Endometrial microvascular endothelial cells (primary cell): ENCODE data around the gene PLCZ1. TPM values are rescaled to one million over a fixed set of nuclear protein-coding genes. Genes with fewer than 3 reads are reported as not detected.

ENCODE experiments used
- in situ Hi-C: cut with HindIII; loops from 2 replicates; pipeline ENCODE4 v1.10.0; 2017; ENCODE audit warnings: low sequenced_read_pairs, low pct_unique_long_range_greater_than_20kb; ENCODE audit errors: inconsistent ontology term
- total RNA-seq: library from RNA; depleted of rRNA; stranded (reverse); fragments of >200 nt; gene quantifications from one replicate; pipeline ENCODE4 v1.2.3, GENCODE V29; 2015; ENCODE audit errors: inconsistent ontology term

PLCZ1 gene
- total RNA-seq, 1 donor from 2014 or later = not detected

DNA sequence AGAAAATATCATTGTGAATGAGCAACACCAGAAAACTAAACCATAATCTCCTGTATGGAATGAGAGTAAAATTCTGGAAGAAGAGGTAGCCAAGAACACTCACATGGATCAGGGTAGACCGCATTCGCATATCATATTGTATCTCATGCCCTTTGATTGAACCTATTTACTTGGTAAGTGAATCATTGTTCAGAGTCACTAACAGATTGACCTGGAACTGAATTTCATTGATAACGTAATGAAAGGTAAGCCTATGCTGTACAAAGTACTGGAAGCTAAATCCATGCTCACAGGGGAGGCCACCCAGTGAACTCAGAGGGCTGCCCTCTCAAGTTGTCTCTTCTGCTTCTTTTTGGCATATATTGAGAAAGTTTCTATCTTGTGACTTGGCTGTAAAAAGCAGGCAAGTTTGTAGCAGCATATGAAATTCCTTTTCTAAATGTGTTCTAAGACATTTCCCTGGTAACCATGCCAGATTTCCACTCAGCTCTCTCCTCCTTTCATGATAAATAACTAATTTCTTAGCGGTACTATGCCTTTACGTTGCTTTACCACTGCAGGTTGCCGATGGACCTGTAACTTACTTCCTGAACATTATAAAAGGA, 91.4 kb downstream of the PLCZ1 start:
- in situ Hi-C loops = no loop called here

- in situ Hi-C loops = no loop called here
These were observed 93.2 kb downstream of the PLCZ1 start for GRCh38 chr12:18644564-18644963.

DNA sequence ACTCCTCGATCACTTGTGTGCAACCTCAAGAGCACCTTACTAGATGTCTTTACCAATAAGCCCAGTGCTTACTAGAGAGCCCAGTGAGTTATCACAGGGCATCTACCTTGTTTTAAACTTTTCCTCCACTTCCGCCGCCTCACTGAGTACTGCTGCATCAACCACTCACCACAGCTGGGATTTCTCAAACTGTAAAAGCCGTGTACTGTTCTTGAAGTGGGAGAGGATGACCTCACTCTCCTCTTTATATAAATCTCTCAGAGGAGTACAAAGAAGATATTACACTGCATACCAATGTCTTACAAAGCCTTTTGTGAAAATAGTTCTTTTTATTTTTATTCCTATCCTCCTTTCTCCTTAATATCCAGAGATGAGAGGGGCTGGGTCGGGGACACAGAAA, 94.1 kb downstream of the PLCZ1 start:
- in situ Hi-C loops = no loop called here

GRCh38 chr12:18640321-18640955, 97.4 kb downstream of the PLCZ1 start:
- in situ Hi-C loops = no loop called here

- in situ Hi-C loops = no loop called here
These were observed 103.4 kb downstream of the PLCZ1 start for GRCh38 chr12:18634382-18634781.

Other genes with a start within 250 kb of the PLCZ1 start
- not detected for gene CAPZA3, start 107 bp upstream of the PLCZ1 start, total RNA-seq